GM12891 (cell line): ENCODE data around the gene GMPPA.

Experiments used
- DNase-seq: peaks from one replicate; pipeline ENCODE4 v3.0.0; 2011; ENCODE audit warnings: low spot score; ENCODE audit not compliant: insufficient read length
- FAIRE-seq: peaks from 2 replicates; lab custom pipeline; 2011; peaks lifted over from hg19 to GRCh38; lab: Jason Lieb, UNC
- PAX5 ChIP-seq: IDR thresholded peaks from 2 replicates; pipeline ENCODE4 v1.6.1; 2011; ENCODE audit warnings: low read length, moderate library complexity, mild to moderate bottlenecking; ENCODE audit not compliant: insufficient read depth, severe bottlenecking
- POLR2A ChIP-seq: IDR thresholded peaks from 2 replicates; pipeline ENCODE4 v1.6.1; 2011; ENCODE audit warnings: low read depth, low read length, control low read depth
- POLR2AphosphoS5 ChIP-seq: IDR thresholded peaks from 2 replicates; pipeline ENCODE4 v1.6.1; 2011; ENCODE audit warnings: low read depth, low read length, control low read depth
- POU2F2 ChIP-seq: IDR thresholded peaks from 2 replicates; pipeline ENCODE4 v1.6.1; 2011; ENCODE audit warnings: low read depth, mild to moderate bottlenecking, control low read depth, low read length, moderate library complexity
- SPI1 ChIP-seq: IDR thresholded peaks from 2 replicates; pipeline ENCODE4 v1.6.1; 2011; ENCODE audit warnings: low read depth, low read length, control low read depth
- TAF1 ChIP-seq: IDR thresholded peaks from 2 replicates; pipeline ENCODE4 v1.6.1; 2011; ENCODE audit warnings: low read depth, low read length, control low read depth

Gene GMPPA

GRCh38 chr2:219545295-219545942, 46.7 kb downstream of the GMPPA start:
- DNase-seq (no peak), FAIRE-seq (no peak)
- TF ChIP-seq POLR2AphosphoS5: no peak
- no peak for TF ChIP-seq POU2F2
- no peak for TF ChIP-seq PAX5
- no peak for TF ChIP-seq TAF1

GRCh38 chr2:219545943-219546352, 47.3 kb downstream of the GMPPA start:
- TF ChIP-seq SPI1 (no peak), TAF1 (no peak), POLR2A (no peak), POLR2AphosphoS5 (no peak), POU2F2 (no peak), PAX5 (no peak)
- FAIRE-seq (no peak), DNase-seq (no peak)

DNA sequence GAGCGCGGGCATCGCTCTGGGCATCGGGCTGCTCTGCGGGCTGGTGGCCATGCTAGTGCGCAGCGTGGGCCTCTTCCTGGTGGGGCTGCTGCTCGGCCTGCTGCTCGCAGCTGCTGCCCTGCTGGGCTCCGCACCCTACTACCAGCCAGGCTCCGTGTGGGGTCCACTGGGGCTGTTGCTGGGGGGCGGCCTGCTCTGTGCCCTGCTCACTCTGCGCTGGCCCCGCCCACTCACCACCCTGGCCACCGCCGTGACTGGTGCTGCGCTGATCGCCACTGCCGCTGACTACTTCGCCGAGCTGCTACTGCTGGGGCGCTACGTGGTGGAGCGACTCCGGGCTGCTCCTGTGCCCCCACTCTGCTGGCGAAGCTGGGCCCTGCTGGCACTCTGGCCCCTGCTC, 48.9 kb downstream of the GMPPA start:
- TF ChIP-seq SPI1 (no peak), POU2F2 (no peak)
- FAIRE-seq (no peak), DNase-seq (no peak)

DNA sequence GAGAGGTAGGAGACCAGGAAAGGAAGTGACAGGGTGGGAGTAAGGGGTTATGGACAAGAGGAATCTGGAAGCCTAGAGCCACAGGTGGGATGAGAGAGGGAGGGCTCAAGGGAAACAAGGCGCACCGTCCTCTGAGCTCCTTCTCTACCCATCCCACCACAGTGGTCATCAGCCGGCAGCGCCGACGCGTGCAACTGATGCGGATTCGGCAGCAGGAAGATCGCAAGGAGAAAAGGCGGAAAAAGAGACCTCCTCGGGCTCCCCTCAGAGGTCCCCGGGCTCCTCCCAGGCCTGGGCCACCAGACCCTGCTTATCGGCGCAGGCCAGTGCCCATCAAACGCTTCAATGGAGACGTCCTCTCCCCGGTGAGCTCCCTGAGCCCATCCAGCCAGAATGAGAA, 50.3 kb downstream of the GMPPA start:
- DNase-seq: no peak
- TF ChIP-seq TAF1 (no peak), PAX5 (no peak), POLR2AphosphoS5 (no peak), POLR2A (no peak), POU2F2 (no peak), SPI1 (no peak)
- no peak for FAIRE-seq

DNA sequence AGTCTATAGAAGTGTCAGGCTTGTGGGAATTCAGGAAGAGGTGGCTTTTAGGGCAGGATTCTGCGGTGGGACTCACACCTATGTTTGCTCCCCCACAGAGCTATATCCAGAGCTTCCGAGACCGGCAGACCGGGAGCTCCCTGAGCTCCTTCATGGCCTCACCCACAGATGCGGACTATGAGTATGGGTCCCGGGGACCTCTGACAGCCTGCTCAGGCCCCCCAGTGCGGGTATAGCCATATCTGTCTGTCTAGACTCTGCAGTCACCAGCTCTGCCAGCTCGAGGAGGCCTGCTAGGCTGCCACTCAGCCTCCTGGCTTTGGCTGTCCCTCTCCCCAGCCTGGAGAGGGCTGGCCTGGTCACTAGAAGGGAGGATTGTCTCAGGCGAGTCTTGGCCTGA, 50.9 kb downstream of the GMPPA start:
- no peak for DNase-seq
- no peak for TF ChIP-seq POU2F2
- TF ChIP-seq PAX5: no peak
- FAIRE-seq: no peak

DNA sequence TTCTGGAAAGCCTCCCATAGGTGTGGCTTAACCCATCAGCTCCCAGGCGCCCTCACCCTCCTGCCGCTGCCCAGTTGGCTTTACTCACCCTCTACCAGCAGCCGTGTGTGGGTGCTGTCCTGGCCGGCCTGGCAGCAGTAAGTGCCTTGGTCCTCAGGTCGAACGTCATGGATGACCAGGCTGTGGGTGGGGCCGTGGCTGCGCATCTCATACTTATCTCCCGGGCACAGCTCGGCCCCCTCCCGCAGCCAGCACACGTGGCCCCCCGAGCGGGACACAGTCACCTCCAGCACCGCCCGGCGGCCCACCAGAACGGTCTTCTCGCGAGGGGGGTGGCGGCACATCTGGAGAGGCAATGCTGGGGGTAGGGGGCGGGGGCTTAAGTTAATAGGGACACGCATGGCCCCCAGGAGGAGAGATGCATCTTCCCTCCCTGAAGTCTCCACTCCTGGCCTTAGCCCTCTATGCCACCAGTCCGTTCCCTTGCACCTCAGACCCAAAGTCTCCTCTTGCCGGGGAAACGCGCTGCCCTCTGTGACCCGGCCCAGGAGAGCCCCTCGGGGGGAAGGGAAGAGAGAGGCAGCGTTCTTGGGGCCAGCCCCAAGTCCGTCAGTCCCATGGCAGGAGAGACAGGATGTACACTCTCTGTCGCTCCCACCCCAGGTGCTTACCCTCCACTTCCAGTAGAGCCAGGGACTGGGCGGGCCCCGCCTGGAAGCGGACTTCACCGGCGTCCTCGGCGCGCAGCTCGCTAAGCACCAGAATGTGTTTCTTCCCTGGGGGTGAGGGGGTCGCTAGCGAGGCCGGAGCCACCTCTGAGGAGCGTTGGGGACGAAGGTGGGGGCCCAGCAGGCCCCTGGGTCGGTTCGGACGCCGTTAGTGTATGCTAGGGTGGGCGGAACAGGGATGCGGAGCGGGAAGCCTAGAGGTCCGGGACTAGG, 53.0 kb downstream of the GMPPA start:
- no peak for TF ChIP-seq POU2F2
- TF ChIP-seq TAF1: no peak
- TF ChIP-seq SPI1: no peak
- no peak for TF ChIP-seq POLR2AphosphoS5
- no peak for TF ChIP-seq POLR2A
- TF ChIP-seq PAX5: no peak
- no peak for DNase-seq
- no peak for FAIRE-seq

- FAIRE-seq: peak; percentile 38
These were observed 53.9 kb downstream of the GMPPA start for GRCh38 chr2:219552382-219553167.

DNA sequence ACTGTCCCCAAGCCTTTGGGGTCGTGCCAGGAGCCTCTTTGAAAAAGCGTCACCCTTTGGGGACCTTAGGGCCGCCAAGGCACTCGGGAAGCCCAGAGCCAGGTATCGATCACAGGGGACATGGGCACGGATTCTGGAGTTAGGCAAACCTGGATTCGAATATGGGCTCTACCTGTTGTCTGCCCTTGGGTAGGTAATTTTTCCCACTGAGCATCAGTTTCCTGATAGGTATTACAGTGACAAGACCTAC, 54.4 kb downstream of the GMPPA start:
- FAIRE-seq (no peak), DNase-seq (no peak)
- no peak for TF ChIP-seq TAF1
- TF ChIP-seq PAX5: no peak
- no peak for TF ChIP-seq POU2F2
- TF ChIP-seq POLR2A: no peak
- TF ChIP-seq SPI1: no peak
- no peak for TF ChIP-seq POLR2AphosphoS5

More at GRCh38 chr2:219552382-219553167, 53.9 kb downstream of the GMPPA start:
- no peak for TF ChIP-seq TAF1
- DNase-seq: peak; percentile 87

DNA sequence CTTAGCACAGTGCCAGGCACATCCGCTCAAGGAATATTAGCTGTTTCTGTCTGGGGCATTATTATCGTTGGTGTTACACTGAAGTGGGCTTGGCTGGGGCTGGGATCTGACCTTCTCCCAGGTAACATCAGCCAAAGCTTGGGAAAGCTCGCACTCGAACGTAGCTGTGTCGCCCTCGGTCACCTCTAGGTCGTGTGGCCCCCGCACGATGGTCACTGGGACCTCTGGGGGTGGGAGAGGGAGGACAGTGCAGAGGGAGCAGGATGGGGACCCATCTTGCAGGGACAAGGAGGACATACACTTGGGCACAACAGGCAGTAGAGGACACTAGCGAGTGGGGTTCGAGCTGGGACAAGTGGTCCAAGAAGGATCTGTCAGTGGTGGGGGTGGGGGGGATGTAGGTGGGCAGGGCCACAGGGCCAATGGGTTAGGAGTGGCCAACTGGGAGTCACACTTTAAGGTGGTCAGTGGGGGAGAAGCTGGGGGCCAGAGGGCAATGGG, 54.8 kb downstream of the GMPPA start:
- FAIRE-seq (no peak), DNase-seq (no peak)
- no peak for TF ChIP-seq POLR2A
- no peak for TF ChIP-seq POLR2AphosphoS5
- TF ChIP-seq TAF1: no peak
- TF ChIP-seq SPI1: no peak
- no peak for TF ChIP-seq PAX5
- TF ChIP-seq POU2F2: no peak

GRCh38 chr2:219554350-219554749, 55.7 kb downstream of the GMPPA start:
- DNase-seq (no peak), FAIRE-seq (no peak)
- TF ChIP-seq POU2F2 (no peak), POLR2AphosphoS5 (no peak), POLR2A (no peak), PAX5 (no peak), SPI1 (no peak), TAF1 (no peak)

DNA sequence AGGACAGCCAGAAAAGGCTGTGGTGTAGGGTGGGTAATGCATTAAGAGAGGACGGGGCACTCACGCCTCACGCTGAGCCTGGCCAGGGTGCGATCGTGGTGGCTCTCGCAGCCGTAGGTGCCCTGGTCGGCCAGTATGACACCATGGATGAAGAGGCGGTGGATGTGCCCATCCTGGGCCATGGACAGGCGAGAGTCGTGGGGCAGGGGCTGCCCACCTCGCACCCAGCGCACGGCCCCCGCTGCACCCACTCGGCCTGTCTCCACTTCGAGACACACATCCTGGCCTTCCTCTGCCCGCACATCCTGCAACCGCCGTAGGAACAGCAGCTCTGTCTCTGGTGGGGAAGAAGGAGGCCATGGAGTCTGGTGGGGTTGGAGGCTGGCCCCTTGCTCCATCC, 57.3 kb downstream of the GMPPA start:
- TF ChIP-seq POU2F2 (no peak), POLR2AphosphoS5 (no peak), PAX5 (no peak), POLR2A (no peak), SPI1 (no peak), TAF1 (no peak)
- no peak for FAIRE-seq
- DNase-seq: no peak
